ENCODE measurements around the gene PLXND1.

Gene PLXND1

GRCh38 chr3:129584631-129585030, 21.8 kb downstream of the PLXND1 start:
- DNase-seq (ENCODE audit: low read depth in 2 of 2): no peak

GRCh38 chr3:129583289-129583688, 23.2 kb downstream of the PLXND1 start:
- no peak for DNase-seq (ENCODE audit: low read depth in 2 of 2)

- DNase-seq (ENCODE audit: low read depth in 2 of 2): no peak
Measured at GRCh38 chr3:129582799-129583198, 23.7 kb downstream of the PLXND1 start.

- DNase-seq (ENCODE audit: low read depth in 2 of 2): no peak
Measured at GRCh38 chr3:129581623-129582022, 24.9 kb downstream of the PLXND1 start.

- DNase-seq (ENCODE audit: low read depth in 2 of 2): no peak
Measured at GRCh38 chr3:129579991-129580390, 26.5 kb downstream of the PLXND1 start.

- DNase-seq (ENCODE audit: low read depth in 2 of 2): no peak
Measured at GRCh38 chr3:129577925-129578786, 28.3 kb downstream of the PLXND1 start.

- no peak for DNase-seq (ENCODE audit: low read depth in 2 of 2)
Measured at GRCh38 chr3:129577366-129577765, 29.1 kb downstream of the PLXND1 start.

- peak; percentile 28 to 51 for DNase-seq (ENCODE audit: low read depth in 2 of 2)
Measured at GRCh38 chr3:129576514-129577352, 29.7 kb downstream of the PLXND1 start.

- no peak for DNase-seq (ENCODE audit: low read depth in 2 of 2)
Measured at GRCh38 chr3:129575997-129576384, 30.5 kb downstream of the PLXND1 start.

GRCh38 chr3:129575233-129575996, 31.1 kb downstream of the PLXND1 start:
- DNase-seq (ENCODE audit: low read depth in 2 of 2): no peak

GRCh38 chr3:129574206-129574605, 32.3 kb downstream of the PLXND1 start:
- DNase-seq (ENCODE audit: low read depth in 2 of 2): no peak

- DNase-seq (ENCODE audit: low read depth in 2 of 2): no peak
Measured at GRCh38 chr3:129573493-129573892, 33.0 kb downstream of the PLXND1 start.

GRCh38 chr3:129572603-129573002, 33.9 kb downstream of the PLXND1 start:
- DNase-seq (ENCODE audit: low read depth in 2 of 2): no peak

GRCh38 chr3:129571605-129572547, 34.6 kb downstream of the PLXND1 start:
- no peak for DNase-seq (ENCODE audit: low read depth in 2 of 2)

- no peak for DNase-seq (ENCODE audit: low read depth in 2 of 2)
Measured at GRCh38 chr3:129569856-129570255, 36.6 kb downstream of the PLXND1 start.

- DNase-seq (ENCODE audit: low read depth in 2 of 2): no peak
Measured at GRCh38 chr3:129567939-129568338, 38.5 kb downstream of the PLXND1 start.

GRCh38 chr3:129567176-129567705, 39.2 kb downstream of the PLXND1 start:
- no peak for DNase-seq (ENCODE audit: low read depth in 2 of 2)

- DNase-seq (ENCODE audit: low read depth in 2 of 2): no peak
Measured at GRCh38 chr3:129565902-129566301, 40.6 kb downstream of the PLXND1 start.

GRCh38 chr3:129564981-129565644, 41.4 kb downstream of the PLXND1 start:
- DNase-seq (ENCODE audit: low read depth in 2 of 2): no peak

Data from stimulated activated CD8-positive, alpha-beta memory T cell treated with anti-CD3 and anti-CD28 coated beads, Interleukin-2, amount 100 ng/mL, for 1 hour (primary cell).